Measurements from ENCODE around the gene CCNDBP1. TPM values are rescaled to one million over a fixed set of nuclear protein-coding genes. Genes with fewer than 3 reads are reported as not detected.

CCNDBP1 gene
- polyA plus RNA-seq, 2 of the 4 experiments (the other 2 are of a cell fraction) = 24.3 to 44.8 TPM

GRCh38 chr15:43239732-43240491 is 54.7 kb downstream of the CCNDBP1 start:
- WGBS (ENCODE audit: missing lambda C conversion rate) = 46% methylated on average over 7 of the region's 7 CpGs
- Histone ChIP-seq H3K27ac (no peak overlapping the region), H3K4me1 (no peaks in the 10 kb centered on the region), H3K4me3 (no peak overlapping the region), H3K4me2 (no peak overlapping the region), H3K9me3 (no peaks in the 10 kb centered on the region)
- no peak for FAIRE-seq
- ATAC-seq = no peak
- ChIA-PET CTCF (interaction anchor here (0.8 to 1.0 kb wide), 2 partner anchors 14 kb away, joined by 3 read pairs; no protein-coding TSS in a partner anchor), POLR2A (no interaction called here)
- DNase-seq (ENCODE audit: low read depth in 1 of 2, low spot score in 1 of 2) = no peak
- TF ChIP-seq BHLHE40 (IDR thresholded peaks at IDR 0.05; ENCODE audit: low read depth, low read length) = no peak
- TF ChIP-seq RNF2 (IDR thresholded peaks at IDR 0.05; ENCODE audit: borderline replicate concordance, low read depth) = no peak
- TF ChIP-seq, protein P1, sequence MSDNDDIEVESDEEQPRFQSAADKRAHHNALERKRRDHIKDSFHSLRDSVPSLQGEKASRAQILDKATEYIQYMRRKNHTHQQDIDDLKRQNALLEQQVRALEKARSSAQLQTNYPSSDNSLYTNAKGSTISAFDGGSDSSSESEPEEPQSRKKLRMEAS (IDR thresholded peaks at IDR 0.05) = no peak

DNA sequence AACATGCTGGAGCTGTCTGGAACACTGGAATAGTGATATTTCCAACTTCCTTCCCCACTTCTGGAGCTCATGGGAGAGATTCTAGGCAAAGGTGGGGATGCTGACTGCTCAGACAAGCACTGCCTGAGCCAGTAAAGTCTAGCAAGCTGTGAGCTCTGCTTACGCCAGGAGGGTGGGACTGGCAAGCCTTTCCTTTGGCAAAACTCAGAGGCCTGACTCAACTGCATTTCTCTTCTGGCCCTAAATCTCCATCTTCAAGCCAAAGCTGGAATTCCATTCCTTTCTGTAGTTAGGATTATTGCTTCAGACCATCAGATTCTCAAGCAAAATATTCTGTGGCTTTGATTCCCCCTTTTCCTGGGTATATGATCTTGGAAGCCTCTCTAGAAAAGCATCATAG is 55.9 kb downstream of the CCNDBP1 start:
- Histone ChIP-seq H3K4me3 (no peak overlapping the region), H3K4me1 (no peaks in the 10 kb centered on the region), H3K4me2 (no peak overlapping the region), H3K9me3 (no peaks in the 10 kb centered on the region), H3K27ac (no peak overlapping the region)
- ATAC-seq (no peak), FAIRE-seq (no peak), DNase-seq (ENCODE audit: low read depth in 1 of 2, low spot score in 1 of 2) (no peak)
- POLR2A ChIA-PET = no interaction called here
- CTCF ChIA-PET = interaction anchor here (1.4 to 2.5 kb wide), 2 partner anchors 11 to 44 kb away, joined by 4 to 6 read pairs; no protein-coding TSS in a partner anchor
- 75% methylated on average over 1 of the region's 1 CpG for WGBS (ENCODE audit: missing lambda C conversion rate)
- TF ChIP-seq ZSCAN20 (CRISPR knock-in tag; IDR thresholded peaks at IDR 0.05) (no peak), BHLHE40 (IDR thresholded peaks at IDR 0.05; ENCODE audit: low read depth, low read length) (no peak), POLR2AphosphoS2 (conservative IDR thresholded peaks at IDR 0.05; ENCODE audit: low read length) (no peak), BCL3 (IDR thresholded peaks at IDR 0.05) (no peak), PHF8 (IDR thresholded peaks at IDR 0.05; ENCODE audit: borderline replicate concordance, low read depth) (no peak), FOXS1 (CRISPR knock-in tag; IDR thresholded peaks at IDR 0.05) (no peak), ESRRA (IDR thresholded peaks at IDR 0.05; ENCODE audit: borderline replicate concordance, low read length) (no peak), KDM1A (IDR thresholded peaks at IDR 0.05; ENCODE audit: low read depth) (no peak), JUN (IDR thresholded peaks at IDR 0.05) (no peak), FOSL2 (IDR thresholded peaks at IDR 0.05) (no peak), FOSL2 (CRISPR knock-in tag; IDR thresholded peaks at IDR 0.05) (no peak), EP300 (IDR thresholded peaks at IDR 0.05) (no peak), HDAC2 (IDR thresholded peaks at IDR 0.05) (no peak), CHD2 (IDR thresholded peaks at IDR 0.05; ENCODE audit: low read length, partially characterized antibody) (no peak), MAFK (IDR thresholded peaks at IDR 0.05; ENCODE audit: partially characterized antibody) (no peak), RFX5 (IDR thresholded peaks at IDR 0.05) (no peak), GATA3 (IDR thresholded peaks at IDR 0.05; ENCODE audit: borderline replicate concordance) (no peak), KDM5A (IDR thresholded peaks at IDR 0.05) (no peak), SREBF2 (IDR thresholded peaks at IDR 0.05) (no peak)
- TF ChIP-seq, protein P2, sequence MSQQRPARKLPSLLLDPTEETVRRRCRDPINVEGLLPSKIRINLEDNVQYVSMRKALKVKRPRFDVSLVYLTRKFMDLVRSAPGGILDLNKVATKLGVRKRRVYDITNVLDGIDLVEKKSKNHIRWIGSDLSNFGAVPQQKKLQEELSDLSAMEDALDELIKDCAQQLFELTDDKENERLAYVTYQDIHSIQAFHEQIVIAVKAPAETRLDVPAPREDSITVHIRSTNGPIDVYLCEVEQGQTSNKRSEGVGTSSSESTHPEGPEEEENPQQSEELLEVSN (IDR thresholded peaks at IDR 0.05; ENCODE audit: borderline replicate concordance, low read depth) = no peak
- TF ChIP-seq, protein P3, sequence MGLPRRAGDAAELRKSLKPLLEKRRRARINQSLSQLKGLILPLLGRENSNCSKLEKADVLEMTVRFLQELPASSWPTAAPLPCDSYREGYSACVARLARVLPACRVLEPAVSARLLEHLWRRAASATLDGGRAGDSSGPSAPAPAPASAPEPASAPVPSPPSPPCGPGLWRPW (IDR thresholded peaks at IDR 0.05) = no peak

GRCh38 chr15:43242616-43243015 is 57.4 kb downstream of the CCNDBP1 start:
- Histone ChIP-seq H3K4me3 (no peak overlapping the region), H3K27ac (no peak overlapping the region), H3K9me3 (no peaks in the 10 kb centered on the region), H3K4me1 (no peaks in the 10 kb centered on the region), H3K4me2 (no peak overlapping the region)
- 18% methylated on average over 5 of the region's 5 CpGs for WGBS (ENCODE audit: missing lambda C conversion rate)
- no peak for DNase-seq (ENCODE audit: low read depth in 1 of 2, low spot score in 1 of 2)
- ATAC-seq = no peak
- no peak for FAIRE-seq
- ChIA-PET CTCF (interaction anchor here (1.0 to 2.5 kb wide), 4 partner anchors 13 to 29 kb away, joined by 3 to 6 read pairs (median 4); no protein-coding TSS in a partner anchor), POLR2A (no interaction called here)
- TF ChIP-seq JUNB (IDR thresholded peaks at IDR 0.05) = no peak
- TF ChIP-seq, protein P4, sequence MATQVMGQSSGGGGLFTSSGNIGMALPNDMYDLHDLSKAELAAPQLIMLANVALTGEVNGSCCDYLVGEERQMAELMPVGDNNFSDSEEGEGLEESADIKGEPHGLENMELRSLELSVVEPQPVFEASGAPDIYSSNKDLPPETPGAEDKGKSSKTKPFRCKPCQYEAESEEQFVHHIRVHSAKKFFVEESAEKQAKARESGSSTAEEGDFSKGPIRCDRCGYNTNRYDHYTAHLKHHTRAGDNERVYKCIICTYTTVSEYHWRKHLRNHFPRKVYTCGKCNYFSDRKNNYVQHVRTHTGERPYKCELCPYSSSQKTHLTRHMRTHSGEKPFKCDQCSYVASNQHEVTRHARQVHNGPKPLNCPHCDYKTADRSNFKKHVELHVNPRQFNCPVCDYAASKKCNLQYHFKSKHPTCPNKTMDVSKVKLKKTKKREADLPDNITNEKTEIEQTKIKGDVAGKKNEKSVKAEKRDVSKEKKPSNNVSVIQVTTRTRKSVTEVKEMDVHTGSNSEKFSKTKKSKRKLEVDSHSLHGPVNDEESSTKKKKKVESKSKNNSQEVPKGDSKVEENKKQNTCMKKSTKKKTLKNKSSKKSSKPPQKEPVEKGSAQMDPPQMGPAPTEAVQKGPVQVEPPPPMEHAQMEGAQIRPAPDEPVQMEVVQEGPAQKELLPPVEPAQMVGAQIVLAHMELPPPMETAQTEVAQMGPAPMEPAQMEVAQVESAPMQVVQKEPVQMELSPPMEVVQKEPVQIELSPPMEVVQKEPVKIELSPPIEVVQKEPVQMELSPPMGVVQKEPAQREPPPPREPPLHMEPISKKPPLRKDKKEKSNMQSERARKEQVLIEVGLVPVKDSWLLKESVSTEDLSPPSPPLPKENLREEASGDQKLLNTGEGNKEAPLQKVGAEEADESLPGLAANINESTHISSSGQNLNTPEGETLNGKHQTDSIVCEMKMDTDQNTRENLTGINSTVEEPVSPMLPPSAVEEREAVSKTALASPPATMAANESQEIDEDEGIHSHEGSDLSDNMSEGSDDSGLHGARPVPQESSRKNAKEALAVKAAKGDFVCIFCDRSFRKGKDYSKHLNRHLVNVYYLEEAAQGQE (IDR thresholded peaks at IDR 0.05) = no peak
- TF ChIP-seq ESRRA (IDR thresholded peaks at IDR 0.05; ENCODE audit: borderline replicate concordance, low read length) = no peak
- TF ChIP-seq EP300 (IDR thresholded peaks at IDR 0.05) = no peak
- TF ChIP-seq EHMT2 (IDR thresholded peaks at IDR 0.05; ENCODE audit: low read depth) = no peak
- TF ChIP-seq HOXA7 (CRISPR knock-in tag; IDR thresholded peaks at IDR 0.05) = no peak
- TF ChIP-seq HOXB5 (CRISPR knock-in tag; IDR thresholded peaks at IDR 0.05) = no peak
- TF ChIP-seq SMC3 (IDR thresholded peaks at IDR 0.05) = no peak
- TF ChIP-seq CHD4 (IDR thresholded peaks at IDR 0.05; ENCODE audit: borderline replicate concordance) = no peak
- no peak for TF ChIP-seq RFX5 (IDR thresholded peaks at IDR 0.05)
- no peak for TF ChIP-seq CHD2 (IDR thresholded peaks at IDR 0.05; ENCODE audit: low read length, partially characterized antibody)
